HG02588 (cell line): ENCODE results near the gene NKX1-1.

ENCODE experiments used
- ATAC-seq: cut with Tn5 transposase; IDR thresholded peaks from one replicate; pipeline ENCODE4 v1.9.1; 2021; ENCODE audit warnings: mild to moderate bottlenecking, moderate library complexity; ENCODE audit not compliant: unreplicated experiment

The NKX1-1 gene

GRCh38 chr4:1362046-1362445, 44.2 kb downstream of the NKX1-1 start:
- no peak for ATAC-seq

DNA sequence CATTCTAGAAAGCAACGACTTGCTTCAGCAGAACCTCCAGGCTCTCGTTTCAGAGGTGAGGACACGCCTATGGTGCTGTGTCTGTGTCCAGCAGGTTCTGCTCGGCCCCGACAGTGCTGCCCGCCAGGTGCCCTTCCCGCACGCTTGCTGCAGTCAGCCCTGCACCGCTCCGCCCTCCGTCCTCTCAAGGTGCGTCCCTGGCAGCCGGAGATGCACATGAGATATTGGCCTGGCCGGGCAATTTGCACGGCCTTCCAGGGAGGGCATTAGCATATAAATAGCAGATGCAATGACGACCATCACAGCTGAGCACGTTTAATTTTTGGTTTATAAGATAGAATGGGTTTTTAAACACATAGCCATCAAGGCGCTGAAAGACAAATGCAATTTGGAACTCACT, 44.8 kb downstream of the NKX1-1 start:
- ATAC-seq, result no peak

DNA sequence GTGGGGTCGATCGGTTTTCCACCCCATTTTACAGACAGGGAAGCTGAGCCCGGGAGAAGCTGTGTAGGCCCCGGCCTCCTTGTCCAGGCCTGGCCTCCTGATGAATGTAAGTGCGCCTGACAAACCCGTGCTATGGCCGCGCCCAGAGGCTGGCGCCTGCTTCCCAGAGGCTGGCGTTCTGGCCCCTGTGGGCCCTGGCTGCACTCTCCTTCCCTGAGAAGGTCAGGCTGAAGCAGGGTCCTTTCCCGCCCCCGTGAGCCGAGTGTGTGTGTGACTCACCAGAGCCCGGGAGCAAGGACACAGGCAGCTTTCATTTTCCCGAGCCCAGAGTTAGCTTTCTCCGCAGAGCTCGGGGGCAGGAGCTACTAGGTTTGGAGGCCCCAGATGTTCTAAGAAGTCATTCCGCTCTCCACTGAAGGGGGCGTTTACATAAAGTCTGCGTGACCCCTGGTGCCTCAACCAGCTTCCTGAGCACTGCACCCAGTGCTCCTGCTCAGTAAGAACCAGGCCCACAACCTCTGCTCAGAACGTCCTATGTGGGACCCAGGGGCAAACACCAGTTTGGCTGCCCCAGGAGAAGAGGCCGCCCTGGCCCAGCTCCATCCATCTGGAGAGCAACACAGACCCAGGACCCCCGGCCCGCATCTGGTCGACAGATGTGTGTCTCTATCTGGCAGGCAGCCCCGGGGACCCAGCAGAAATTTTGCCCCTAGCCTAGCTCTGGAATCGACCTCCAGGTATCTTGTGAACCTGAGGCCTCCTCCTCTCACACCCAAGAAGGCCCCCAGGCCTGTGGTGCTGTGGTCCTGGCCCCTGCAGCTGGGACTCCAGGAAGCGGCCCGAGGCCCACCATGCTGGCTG, 45.6 kb downstream of the NKX1-1 start:
- no peak for ATAC-seq

GRCh38 chr4:1359976-1360375, 46.3 kb downstream of the NKX1-1 start:
- no peak for ATAC-seq

DNA sequence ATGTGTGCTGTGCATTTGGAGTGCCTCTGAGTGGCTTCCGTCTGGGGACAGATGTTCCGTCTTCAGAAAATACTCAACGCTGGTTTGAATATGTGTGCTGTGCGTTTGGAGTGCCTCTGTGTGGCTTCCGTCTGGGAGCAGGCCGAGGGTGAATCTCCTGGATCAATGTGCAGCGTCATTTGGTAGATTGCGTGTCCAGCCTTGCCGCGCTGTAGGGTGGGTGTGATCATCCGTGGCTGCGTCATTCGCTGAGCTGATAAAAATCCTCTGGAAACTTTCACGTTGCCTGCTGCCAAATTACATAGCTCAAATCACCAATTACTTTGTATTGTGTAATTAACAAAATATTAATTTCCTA, 47.1 kb downstream of the NKX1-1 start:
- ATAC-seq, result no peak

GRCh38 chr4:1358421-1359143, 47.7 kb downstream of the NKX1-1 start:
- no peak for ATAC-seq

- no peak for ATAC-seq
Observed at GRCh38 chr4:1357356-1358248, 48.6 kb downstream of the NKX1-1 start.

DNA sequence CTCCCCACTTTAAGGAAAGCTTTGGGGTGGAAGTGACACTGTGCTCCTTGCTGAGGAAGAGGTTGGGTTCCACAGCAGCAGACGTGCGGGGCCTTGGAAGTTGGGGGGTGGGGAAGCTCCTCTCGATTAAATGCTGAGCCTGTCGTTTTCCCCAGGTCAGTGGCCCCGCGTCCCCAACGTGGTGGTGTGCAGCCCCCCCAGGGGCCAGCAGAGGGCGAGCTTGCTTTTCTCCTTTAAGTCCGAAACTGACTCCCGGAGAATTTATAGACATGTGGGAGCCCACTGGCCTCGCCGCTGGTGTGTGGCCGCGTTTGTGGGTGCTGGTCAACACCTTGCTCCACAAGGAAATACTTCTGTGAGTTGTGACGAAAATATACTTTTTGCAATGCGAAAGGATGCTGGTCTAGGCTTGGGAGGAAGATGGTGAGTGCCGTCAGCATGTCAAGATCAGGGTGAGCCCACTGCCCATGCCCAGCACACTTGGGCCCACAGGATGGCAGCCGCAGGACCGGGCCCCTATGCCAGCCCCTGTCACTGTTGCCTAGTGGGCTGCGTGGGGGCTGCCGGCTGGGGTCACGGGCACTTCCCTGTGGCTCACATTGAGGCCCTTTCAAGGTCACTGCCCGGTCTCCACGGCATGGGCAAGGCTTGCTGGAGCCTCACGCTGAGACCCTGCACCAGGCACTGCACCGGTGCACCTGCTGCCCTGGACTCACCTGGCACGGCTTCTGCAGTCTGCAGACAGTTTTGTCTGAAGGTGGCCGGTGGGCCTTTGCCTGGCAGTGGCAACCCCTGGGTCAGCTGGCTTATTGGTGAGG, 49.9 kb downstream of the NKX1-1 start:
- no peak for ATAC-seq

GRCh38 chr4:1355378-1355777, 50.9 kb downstream of the NKX1-1 start:
- ATAC-seq, result no peak

GRCh38 chr4:1354983-1355275, 51.3 kb downstream of the NKX1-1 start:
- no peak for ATAC-seq

DNA sequence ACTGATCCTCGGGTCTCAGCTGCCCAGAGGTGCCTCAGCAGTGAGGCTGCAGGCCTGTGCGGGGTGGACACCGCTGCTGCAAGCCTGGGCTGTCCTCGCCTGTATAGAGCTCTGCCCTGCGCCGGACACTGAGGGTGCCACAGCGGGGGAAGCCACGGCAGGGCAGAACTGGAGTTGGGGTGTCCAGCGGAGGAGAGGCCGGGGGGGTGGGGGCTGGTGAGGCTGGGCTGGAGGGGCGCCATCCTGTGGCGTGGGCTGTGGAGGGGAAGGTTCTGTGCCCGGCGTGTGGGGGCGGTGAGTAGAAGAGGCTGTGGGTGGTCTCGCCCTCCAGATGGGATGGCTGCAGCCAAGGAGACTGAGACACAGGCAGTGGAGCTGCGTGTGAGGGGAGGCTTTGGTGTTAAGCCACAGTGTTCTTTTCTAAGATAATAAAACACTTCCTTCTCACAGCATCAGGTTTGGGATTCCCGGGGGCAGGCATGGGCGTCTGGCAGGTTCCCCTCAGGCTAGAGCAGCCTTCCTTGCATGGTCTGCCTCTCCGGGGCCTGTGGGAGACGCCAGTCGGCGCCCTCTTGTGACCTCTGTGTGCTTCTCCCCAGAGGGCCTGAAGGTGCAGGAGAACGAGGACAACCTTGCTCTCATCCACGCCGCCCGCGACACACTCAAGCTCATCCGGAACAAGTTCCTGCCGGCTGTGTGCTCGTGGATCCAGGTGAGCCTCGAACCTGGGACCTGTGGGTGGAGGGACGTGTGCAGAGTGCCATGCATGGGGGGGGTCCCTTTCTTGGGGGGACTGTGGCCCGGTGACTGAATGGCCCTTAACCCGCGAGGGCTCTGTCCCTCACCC, 51.9 kb downstream of the NKX1-1 start:
- ATAC-seq, result no peak

GRCh38 chr4:1353186-1354055, 52.8 kb downstream of the NKX1-1 start:
- no peak for ATAC-seq
